Kidney glomerular epithelial cell (primary cell): ENCODE measurements around the gene KDM2B.
A peak's percentile ranks its signal among the peaks of the same experiment; 100 is the strongest.
"Not testable (repeated sequence)": the region's sequence is repeated elsewhere in the genome, so short reads cannot be mapped to it uniquely, and the experiment has no call there.

Experiments used
- DNase-seq: peaks from one replicate; lab custom pipeline; 2025; lab: John Stamatoyannopoulos, UW

Gene KDM2B

DNA sequence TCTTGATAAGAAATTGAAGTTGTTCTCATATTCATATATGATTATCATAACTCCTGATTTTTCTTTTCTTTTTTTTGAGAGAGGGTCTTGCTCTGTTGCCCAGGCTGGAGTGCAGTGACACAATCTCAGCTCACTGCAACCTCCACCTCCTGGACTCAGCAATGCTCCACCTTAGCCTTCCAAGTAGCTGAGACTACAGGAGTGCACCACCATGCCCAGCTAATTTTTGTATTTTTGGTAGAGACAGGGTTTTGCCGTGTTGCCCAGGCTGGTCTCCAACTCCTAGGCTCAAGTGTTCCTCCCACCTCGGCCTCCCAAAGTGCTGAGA lies 2.5 kb upstream of the KDM2B start:
- DNase-seq: not testable (repeated sequence)

DNA sequence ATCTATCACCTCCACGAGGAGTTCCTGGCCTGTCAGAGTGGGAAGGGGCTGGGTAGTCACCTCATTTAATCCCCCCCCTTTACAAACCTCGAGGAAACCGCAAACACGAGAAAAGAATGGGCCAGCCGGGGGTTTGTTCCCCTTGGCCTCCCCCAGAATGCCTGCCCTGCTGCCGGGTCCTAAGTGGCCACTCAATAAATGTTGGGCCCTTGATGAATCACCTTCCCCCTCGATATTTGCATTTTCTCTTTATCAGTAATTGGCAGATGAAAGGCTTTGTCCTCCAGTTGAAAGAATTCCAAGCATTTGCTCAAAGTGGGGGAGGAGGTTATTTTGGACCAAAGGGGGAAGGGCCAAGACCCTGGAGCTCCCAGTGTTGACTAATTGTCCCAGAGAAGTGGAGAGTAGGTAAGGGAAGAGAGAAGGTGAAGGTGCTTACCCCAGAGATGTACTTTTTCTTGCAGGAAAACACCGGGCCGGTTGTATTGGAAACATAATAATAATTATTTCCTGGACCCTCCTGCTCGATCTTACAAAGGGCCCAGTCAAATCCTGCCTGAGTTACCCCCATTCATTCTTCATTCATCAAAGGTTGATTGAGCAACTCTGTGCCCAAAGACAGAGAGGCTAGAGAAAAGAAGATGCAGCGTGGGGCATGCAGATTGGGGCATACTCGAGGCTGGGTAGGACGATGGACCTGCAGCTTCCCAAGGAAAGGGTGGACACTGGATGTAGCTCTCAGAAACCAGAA lies 1.9 kb upstream of the KDM2B start:
- DNase-seq: peak; percentile 62

DNA sequence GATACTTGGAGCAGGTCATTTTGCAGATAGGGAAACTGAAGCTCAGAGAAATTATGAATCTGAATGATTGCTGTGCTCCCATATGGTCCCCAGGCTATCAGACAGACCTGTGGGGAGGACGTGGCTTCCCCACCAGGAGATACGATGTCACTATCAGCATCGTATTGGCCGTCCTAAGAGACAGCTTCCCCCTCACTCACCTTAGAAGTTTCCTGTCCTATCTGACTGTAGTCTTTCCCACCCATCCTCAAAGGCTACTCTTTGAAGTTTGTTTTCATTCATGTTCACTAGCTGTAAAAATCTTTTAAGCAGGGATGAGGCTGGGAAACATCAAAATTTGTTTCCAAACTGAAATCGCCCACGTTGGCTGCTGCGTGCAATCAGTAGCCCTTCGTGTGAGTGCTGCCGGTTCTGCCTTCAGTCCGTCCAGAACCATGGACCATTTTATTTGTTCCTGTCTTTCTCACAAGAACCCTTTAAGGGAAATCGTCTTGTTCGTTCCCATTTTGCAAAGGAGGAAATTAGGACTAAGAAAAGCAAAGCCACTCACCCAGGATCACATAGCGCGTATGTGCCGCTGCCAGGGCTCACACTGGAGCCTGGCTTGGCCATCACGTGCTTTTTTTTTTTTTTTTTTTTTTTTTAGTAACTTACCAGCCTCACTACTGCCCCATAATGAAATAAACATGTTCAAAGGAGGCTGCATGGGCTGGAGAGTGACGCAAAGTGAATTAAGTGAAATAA lies 1.0 kb upstream of the KDM2B start:
- DNase-seq: no peak

DNA sequence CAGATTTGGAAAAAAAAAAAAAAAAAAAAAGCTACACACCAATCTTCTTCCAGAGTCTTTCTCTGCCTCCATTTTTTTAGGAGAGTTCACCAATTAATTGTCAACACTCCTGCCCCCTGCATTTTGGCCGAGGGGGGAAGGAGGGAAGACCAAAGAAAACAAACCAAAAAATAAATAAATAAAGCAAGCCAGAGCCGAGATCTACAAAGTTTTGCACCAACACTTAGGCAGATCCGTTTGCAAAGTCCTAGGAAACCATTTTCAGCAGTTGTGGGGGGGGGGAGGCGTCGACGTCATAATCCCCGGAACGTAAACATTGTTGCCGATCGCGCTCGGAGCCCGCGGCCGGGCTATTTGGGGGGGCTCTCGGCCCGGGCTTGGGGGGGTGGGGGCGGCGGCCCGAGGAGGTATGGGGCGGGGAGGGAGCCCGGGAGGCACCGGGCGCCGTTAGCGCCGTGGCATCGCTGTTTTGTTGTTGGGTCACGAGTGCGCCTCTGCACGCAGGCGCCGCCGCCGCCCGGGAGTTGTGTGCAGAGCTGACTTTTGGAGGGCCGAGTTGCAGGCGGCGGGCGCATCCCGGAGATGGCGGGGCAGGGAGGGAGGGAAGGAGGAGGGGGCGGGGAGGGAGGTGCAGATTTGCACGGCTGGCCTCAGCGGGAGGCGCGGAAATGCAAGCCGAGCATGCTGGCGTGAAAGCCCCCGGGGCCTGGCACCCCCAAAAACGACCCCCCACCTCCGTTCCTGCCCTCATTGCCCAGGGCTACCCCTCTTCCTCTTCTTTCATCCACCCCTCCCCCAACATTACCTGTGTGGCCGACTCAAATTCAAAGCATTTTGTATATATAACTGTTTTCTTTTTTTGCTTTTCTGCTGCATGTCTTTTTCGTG lies 598 bp downstream of the KDM2B start:
- DNase-seq: no peak

DNA sequence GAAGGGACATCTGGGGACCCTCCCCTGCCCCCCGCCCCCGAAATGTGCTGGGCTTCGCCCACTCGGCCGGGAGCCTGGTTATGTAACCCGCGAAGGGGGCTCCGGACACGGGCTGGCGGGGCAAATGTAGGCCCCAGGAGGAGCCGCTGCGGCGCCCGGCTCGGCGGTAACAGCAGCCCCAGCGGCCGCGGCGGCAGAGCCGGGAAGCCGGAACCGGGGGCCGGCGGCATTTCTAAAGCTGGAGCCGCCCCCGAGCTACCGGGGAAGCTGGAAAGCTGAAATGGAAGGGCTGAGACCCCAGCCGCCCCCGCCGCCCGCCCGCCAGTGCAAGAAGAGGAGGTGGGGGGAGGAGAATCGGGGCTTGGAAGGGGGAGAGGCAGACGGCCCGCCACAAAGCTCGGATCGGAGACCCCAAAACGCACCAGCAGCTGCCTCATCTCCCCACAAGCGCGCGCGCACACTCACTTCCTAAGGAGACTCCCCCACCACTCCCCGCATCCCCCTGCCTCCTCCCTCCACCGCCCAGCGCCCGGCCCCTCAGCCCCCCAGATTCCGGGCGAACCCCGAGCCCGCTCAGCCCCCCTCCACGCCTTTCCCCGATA lies 1.5 kb downstream of the KDM2B start:
- DNase-seq: no peak

DNA sequence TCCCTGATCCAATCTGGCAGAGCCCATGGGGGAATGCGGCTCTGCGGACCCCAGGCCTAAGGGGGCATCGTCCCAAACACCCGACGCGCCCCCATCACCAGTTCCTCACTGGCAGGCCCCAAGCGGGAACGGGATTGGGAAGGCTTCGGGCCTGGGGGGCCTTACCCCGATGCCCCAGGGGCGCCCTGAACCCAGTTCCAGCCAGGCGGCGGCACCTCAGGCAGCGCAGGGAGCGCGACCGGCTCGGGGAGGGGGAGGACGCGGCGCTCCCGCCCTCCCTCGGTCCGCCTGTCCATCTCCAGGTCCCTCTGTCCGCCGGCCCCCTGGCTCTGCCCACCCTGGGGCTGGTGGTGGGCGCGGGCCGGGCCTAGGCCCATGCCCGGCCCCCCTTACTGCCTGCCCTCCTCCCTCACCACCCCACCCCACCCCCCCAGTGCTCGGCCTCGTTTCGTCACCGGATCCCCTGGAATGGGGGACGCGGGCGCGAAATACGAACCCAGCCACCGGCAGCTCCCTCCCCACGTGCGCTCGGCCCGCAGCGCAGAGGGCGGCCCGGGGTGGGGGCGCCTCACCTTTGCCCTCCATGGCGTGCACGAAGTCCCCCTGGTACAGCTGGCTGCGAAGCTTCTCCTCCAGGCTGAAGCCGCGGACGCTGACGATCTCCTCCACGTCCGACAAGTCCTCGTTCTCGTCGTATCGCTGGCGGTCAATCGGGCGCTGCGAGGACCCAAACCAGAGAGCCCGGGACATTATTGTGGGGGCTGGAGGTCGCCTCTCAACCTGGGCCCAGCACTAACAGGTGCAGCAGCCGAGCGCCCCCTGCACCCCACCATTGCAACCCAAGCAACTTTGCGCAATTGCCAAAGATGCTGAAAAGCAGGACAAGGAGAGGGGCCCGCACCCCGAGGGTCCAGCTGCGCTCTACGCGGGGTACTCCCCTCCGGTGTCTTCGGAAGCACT lies 2.3 kb downstream of the KDM2B start:
- DNase-seq: no peak

DNA sequence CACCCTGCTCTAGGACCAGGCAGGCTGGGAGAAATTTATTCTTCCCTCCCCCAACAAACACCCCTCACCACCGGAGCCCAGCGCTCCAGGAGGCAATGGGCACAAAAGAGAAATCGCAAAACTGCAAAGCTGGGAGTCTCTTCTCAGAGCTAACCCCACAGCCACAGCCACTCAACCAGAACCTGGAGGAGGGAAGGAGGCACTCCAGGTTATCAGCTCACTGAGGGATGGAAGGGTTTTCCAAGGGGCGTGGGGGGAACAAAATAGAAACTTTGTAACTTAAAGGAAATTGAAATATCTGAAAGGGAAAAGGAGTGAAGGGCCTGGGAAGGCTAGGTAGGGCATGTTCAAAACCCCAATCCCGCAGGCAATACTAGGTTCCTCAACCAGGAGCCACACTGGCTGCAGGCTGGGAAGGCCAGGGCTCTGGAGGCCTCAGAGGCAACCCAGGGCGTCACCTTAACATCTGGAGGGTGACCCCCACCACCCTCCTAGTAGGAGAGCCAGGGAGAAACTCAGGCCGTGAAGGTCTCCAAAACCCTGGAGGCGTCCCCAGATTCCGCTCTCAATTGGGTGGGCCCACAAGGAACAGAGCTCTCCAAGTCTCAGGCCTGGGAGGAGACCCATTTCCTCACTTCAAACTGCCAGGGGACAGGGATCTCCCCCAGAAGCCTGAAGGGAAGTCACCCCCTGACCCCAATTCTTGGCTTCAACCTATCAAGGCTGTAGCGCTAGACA lies 3.2 kb downstream of the KDM2B start:
- peak; percentile 76 for DNase-seq

DNA sequence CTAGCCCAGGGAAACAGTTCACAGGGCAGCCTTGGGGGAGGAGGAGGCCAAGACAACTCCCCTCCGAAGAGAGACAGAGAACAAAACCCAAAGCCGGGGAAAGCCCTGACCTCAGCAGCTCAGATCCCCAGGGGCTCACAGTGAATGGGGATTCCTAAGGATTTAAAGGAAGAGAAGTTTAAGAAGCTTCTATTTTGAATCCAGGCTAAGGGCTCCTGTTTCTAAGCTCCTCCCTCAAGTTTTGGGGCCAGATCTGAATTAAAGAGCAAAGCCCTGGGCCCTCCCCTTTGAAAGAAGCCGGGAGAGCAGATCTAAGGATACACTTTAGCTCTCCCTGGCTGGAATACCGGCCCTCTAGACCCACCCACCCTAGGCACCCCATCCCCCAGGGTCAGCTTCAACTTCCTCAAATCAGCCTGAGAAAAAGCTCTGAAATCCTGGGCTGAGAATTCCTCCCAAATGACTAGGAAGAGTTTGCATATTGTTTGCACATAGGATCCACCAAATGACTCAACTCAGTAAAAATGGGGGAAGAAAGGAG lies 3.9 kb downstream of the KDM2B start:
- peak; percentile 76 for DNase-seq

DNA sequence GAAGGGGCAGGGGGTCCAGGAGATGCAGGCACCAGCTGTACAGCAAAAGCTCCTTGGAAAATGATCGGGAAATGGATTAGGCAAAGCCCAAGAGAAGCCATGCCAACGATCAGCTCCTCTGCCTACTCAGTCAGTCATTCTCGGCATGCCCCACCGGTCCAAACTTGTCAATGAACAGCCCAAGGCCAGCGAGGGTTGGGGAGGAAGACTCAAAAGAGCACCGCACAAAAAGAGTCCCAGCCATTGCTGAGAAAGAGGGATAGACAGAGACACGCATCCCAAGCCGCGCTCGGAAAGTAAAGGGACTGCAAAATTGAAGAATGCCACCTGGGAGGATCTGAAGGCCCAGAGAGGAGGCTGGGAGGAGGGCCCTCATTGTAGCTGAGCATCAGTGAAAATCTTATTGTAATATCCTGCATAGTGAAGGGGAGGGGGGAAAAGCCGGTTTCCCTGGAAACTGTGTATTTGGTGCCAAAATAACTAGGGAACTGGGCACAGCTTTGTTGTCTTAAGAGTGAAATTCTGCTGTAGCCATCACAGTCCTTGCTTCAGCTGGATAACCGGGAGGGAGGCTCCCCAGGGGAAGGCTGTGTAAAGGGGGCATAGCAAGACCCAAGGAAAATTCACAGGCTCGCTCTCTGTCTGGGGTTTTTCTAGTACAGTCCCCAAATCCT lies 4.7 kb downstream of the KDM2B start:
- DNase-seq: no peak

DNA sequence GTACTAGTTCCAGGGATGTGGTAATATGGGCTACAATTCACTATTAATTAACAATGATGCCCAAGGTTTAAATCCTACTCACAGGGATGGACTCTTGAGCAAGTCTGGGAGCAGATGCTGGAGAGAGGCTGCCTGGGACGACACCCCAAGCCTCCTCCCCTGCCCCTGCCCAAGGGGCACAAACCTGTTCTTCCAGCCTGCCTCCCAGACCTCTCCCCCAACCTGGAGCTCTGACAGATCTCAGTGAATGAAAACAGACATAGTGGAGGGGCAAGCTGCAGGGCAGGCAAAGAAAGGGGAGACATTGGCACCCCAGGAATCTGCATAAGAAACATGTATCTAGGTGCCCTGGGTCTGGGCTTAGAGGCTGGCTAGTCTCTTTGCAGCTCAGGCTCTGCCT lies 5.8 kb downstream of the KDM2B start:
- DNase-seq: no peak

DNA sequence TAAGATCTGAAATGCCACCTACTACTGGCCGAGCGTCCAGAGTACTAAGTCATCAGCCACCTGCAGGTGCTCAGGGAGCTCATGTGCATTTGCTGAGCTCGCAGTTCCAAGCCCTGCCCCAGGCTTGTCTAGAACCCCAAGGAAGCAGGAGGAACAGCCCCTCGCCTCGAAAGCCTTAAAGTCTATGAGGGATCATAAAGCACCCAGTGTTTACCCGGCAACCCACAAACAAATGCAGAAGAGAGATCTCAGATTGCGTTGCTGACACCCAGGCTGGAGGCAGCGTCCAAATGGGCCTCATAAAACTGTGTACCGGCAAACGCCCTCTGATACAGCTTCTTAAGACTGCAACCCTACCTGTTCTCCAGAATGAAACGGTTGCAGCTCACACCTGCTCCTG lies 6.8 kb downstream of the KDM2B start:
- DNase-seq: no peak

DNA sequence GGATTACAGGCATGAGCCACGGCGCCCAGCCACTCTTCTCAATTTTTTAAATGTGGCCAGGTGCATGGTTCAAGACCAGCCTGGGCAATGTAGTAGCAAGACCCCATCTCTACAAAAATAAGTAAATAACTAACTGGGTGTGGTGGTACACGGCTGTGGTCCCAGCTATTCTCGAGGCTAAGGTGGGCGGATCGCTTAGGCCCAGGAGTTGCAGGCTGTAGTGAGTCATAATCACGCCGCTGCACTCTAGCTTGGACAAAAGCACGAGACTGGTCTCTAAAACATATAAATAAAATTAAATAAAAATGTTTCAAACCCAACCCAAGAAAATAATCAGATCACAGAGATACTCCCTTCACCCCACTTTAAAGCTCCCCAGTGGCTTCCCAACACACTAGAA lies 8.9 kb downstream of the KDM2B start:
- no peak for DNase-seq

DNA sequence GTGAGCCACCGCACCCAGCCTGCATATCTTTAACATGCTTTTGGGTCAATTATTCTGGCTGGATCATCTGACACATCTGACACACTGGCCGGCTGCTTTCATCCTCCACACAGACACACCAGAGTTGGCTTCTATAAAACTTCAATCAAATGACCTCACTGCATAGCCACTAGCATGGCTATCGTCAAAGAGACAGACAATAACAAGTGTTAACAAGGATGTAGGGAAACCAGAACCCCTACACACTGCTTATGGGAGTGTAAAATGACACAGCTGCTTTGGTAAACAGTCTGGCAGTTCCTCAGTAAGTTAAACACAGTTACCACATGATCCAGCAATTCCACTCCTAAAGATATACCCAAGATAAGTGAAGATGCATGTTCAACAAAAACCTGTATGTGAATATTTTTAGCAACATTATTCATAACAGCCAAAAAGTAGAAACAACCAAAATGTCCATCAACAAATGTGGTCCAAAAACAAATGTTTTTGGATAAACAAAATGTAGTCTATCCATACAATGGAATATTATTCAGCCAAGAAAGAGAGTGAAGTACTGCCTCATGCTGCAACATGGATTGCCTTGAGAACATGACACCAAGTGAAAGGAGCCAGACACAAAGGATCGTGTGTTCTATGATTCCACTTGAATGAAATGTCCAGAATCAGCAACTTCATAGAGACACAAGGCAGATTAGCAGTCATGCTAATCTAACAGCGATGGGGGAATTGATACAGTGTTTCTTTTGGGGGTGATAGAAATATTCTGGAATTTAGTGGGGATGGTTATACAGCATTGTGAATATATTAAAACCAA lies 10.1 kb downstream of the KDM2B start:
- DNase-seq: no peak

DNA sequence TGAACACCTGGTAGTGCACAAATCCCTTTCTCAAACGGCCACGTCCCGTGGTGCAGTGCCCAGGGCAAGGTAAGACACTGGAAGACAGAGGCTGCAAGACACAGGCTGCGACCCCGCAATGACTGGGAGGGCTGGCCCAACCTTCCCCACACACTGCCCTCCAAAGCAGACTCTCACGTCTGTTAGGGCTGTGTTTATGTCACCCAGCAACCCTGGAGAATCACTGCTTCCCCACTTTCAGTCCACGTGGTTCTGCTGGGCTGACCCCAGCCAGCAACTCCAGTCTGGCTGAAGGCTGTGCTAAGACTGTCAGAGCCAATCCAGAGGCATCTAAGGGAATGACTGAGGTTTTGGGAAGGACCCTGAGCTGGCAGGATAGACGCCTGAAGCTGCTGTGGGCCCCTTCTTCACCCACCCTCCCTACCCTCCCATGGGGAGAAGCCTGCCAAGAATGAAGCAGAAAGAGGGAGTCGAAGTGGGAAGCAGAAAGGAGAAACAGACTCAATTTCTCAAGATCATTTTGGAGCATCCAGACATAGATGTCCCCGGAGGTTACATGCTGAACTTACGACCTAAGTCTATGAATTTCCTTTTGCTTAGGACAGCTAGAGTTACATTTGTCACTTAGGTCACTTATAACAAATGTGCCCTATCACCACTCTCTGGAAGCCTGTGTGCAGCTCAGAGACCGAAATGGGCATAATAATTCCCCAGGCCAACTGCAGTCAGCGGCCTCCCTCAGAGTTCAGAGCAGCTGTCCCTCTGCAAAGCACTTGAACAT lies 11.7 kb downstream of the KDM2B start:
- no peak for DNase-seq

DNA sequence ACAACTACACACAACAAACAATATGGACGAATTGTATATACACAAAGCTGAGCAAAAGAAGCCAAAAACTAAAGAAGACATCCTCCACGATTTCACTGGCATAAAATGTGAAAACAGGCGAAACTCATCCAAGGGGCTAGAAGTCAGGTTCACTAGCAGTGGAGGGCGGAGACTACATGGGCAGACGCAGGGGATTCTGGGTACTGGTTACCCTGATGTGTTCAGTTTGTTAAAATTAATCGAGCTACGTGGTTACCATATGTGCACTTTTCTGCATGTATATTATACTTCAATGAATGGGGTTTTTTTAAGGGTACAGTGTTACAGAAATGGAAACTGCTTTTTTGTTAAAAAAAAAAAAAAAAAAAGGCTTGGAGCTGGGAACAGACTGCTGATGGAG lies 12.3 kb downstream of the KDM2B start:
- no peak for DNase-seq

DNA sequence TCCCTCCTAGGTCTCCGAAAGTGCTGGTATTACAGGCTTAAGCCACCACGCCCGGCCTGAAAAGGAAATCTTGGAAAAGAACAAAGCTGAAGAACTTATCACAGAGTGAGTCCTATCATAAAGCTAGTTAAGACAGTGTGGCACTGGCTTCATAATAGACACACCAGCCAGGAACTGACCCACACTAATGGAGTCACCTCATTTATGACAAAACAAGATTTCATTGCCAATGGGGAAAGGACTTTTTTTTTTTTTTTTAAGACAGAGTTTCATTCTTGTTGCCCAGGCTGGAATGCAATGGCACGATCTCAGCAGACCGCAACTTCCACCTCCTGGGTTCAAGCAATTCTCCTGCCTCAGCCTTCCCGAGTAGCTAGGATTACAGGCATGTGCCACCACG lies 15.7 kb downstream of the KDM2B start:
- DNase-seq: no peak

DNA sequence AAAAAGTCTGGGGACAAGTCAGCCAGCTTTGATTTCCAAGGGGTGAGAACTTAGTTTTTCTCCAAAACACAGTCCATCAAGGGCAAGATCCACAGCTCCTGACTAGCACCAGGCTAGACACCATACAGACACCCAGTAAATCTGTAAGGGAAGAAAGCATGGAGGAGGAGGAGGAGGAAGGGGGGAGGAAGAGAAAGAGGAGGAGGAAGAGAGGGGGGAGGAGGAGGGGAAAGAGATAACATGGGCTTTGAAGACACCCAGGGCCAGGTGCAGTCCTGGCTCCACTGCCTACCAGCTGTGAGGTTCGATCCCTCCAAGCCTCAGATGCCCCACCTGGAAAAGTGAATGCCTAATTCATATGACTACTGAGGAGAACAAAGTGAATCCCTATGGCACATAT lies 18.3 kb downstream of the KDM2B start:
- DNase-seq: no peak

DNA sequence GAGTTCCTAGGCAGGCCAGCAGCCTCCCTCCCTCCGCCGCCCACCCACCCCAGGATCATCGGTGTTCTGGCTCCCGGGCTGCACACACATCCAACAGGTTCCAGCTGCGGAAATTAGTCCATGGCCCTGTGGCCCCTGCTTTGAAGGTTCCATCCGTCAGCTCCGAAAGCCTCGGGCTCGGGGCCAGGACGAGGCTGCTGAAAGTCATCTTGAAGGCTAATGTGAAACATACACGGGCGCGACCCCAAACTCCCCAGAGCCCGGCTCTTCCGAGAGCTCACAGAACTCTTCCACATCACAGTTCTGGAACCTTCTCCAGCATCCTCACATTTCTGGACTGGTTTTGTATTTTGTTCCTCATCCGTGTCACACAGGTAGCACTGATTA lies 19.8 kb downstream of the KDM2B start:
- no peak for DNase-seq
